Measurements from ENCODE around the gene AKR7A3. TPM values are rescaled to one million over a fixed set of nuclear protein-coding genes. Genes with fewer than 3 reads are reported as not detected.

Gene AKR7A3
- total and polyA plus RNA-seq, 12 donors, result 0.13 to 0.66 (median 0.25) TPM; not detected in 2

- Histone ChIP-seq H3K36me3 (peaks cover 0 to 87% (median 38%) of the 10 kb centered on the region in 9 donors), H3K4me1 (no peaks in the 10 kb centered on the region), H3K27ac (no peak overlapping the region), H3K27me3 (no peaks in the 10 kb centered on the region), H3K4me3 (no peak overlapping the region), H3K9me3 (no peaks in the 10 kb centered on the region)
- intact Hi-C loops (cut with DNase I), result no loop called here
- no peak for TF ChIP-seq CTCF (IDR thresholded peaks at IDR 0.05)
- ATAC-seq, result no peak
- WGBS, 2 donors, result 98 to 99% methylated on average over 9 of the region's 9 CpGs
- DNase-seq, result no peak
These were observed 36.1 kb upstream of the AKR7A3 start for GRCh38 chr1:19324665-19324990.

GRCh38 chr1:19323987-19324664 is 35.6 kb upstream of the AKR7A3 start:
- peaks cover 0 to 87% (median 38%) of the 10 kb centered on the region in 9 donors for H3K36me3 ChIP-seq
- H3K4me3 ChIP-seq, result no peak overlapping the region
- DNase-seq (no peak), ATAC-seq (no peak)
- no peak for TF ChIP-seq CTCF (IDR thresholded peaks at IDR 0.05)
- intact Hi-C loops (cut with DNase I), result no loop called here
- H3K27ac ChIP-seq, result no peak overlapping the region
- WGBS, 2 donors, result 89% methylated on average over 23 of the region's 23 CpGs
- H3K27me3 ChIP-seq, result no peaks in the 10 kb centered on the region
- no peaks in the 10 kb centered on the region for H3K4me1 ChIP-seq
- H3K9me3 ChIP-seq, result no peaks in the 10 kb centered on the region

GRCh38 chr1:19322481-19322880 is 33.9 kb upstream of the AKR7A3 start:
- Histone ChIP-seq H3K27me3 (no peaks in the 10 kb centered on the region), H3K4me1 (peaks cover 0 to 1% (median 0%) of the 10 kb centered on the region in 9 donors), H3K4me3 (no peak overlapping the region), H3K36me3 (peaks cover 0 to 87% (median 26%) of the 10 kb centered on the region in 9 donors), H3K9me3 (no peaks in the 10 kb centered on the region), H3K27ac (no peak overlapping the region)
- ATAC-seq (no peak), DNase-seq (no peak)
- intact Hi-C loops (cut with DNase I), result no loop called here
- WGBS, 2 donors, result 64 to 70% methylated on average over 10 of the region's 10 CpGs
- TF ChIP-seq CTCF (IDR thresholded peaks at IDR 0.05), result no peak

- no peak for TF ChIP-seq CTCF (IDR thresholded peaks at IDR 0.05)
- intact Hi-C loops (cut with DNase I), result no loop called here
- 95 to 98% methylated on average over 3 of the region's 3 CpGs for WGBS, 2 donors
These were observed 32.5 kb upstream of the AKR7A3 start for GRCh38 chr1:19321071-19321470.

More at GRCh38 chr1:19321071-19321470, 32.5 kb upstream of the AKR7A3 start:
- peaks cover 0 to 13% (median 0%) of the 10 kb centered on the region in 9 donors for H3K4me1 ChIP-seq
- DNase-seq (no peak), ATAC-seq (no peak)
- no peak overlapping the region for H3K27ac ChIP-seq
- H3K9me3 ChIP-seq, result no peaks in the 10 kb centered on the region
- H3K36me3 ChIP-seq, result peaks cover 0 to 77% (median 21%) of the 10 kb centered on the region in 9 donors
- H3K4me3 ChIP-seq, result no peak overlapping the region
- H3K27me3 ChIP-seq, result no peaks in the 10 kb centered on the region
